GM04503 (cell line): ENCODE measurements around the gene MAGI2.
"Not testable (repeated sequence)": the region's sequence is repeated elsewhere in the genome, so short reads cannot be mapped to it uniquely, and the experiment has no call there.

Source experiments
- DNase-seq: peaks from one replicate; pipeline ENCODE4 v3.0.0-alpha.2; 2012; ENCODE audit warnings: low read depth

The MAGI2 gene

GRCh38 chr7:78543976-78544375 is 909.5 kb downstream of the MAGI2 start:
- no peak for DNase-seq

- no peak for DNase-seq
Observed at GRCh38 chr7:78542981-78543380, 910.5 kb downstream of the MAGI2 start.

GRCh38 chr7:78542541-78542940 is 910.9 kb downstream of the MAGI2 start:
- DNase-seq = no peak

- no peak for DNase-seq
Observed at GRCh38 chr7:78539825-78540224, 913.6 kb downstream of the MAGI2 start.

- no peak for DNase-seq
Observed at GRCh38 chr7:78535655-78536054, 917.8 kb downstream of the MAGI2 start.

- DNase-seq = peak; percentile 21
Observed at GRCh38 chr7:78530351-78530750, 923.1 kb downstream of the MAGI2 start.

GRCh38 chr7:78529392-78529791 is 924.1 kb downstream of the MAGI2 start:
- DNase-seq = no peak

GRCh38 chr7:78528964-78529363 is 924.5 kb downstream of the MAGI2 start:
- DNase-seq = no peak

- no peak for DNase-seq
Observed at GRCh38 chr7:78523930-78524329, 929.5 kb downstream of the MAGI2 start.

GRCh38 chr7:78521961-78522360 is 931.5 kb downstream of the MAGI2 start:
- DNase-seq = no peak

- DNase-seq = no peak
Observed at GRCh38 chr7:78516450-78516849, 937.0 kb downstream of the MAGI2 start.

GRCh38 chr7:78514634-78515033 is 938.8 kb downstream of the MAGI2 start:
- no peak for DNase-seq

GRCh38 chr7:78510580-78511188 is 942.8 kb downstream of the MAGI2 start:
- DNase-seq = no peak

- not testable (repeated sequence) for DNase-seq
Observed at GRCh38 chr7:78503301-78503700, 950.2 kb downstream of the MAGI2 start.

GRCh38 chr7:78501064-78501463 is 952.4 kb downstream of the MAGI2 start:
- no peak for DNase-seq

- DNase-seq = no peak
Observed at GRCh38 chr7:78499971-78500370, 953.5 kb downstream of the MAGI2 start.

GRCh38 chr7:78499283-78499682 is 954.2 kb downstream of the MAGI2 start:
- no peak for DNase-seq

- no peak for DNase-seq
Observed at GRCh38 chr7:78497728-78498427, 955.6 kb downstream of the MAGI2 start.

- DNase-seq = no peak
Observed at GRCh38 chr7:78496096-78496630, 957.3 kb downstream of the MAGI2 start.

- DNase-seq = no peak
Observed at GRCh38 chr7:78493401-78493800, 960.1 kb downstream of the MAGI2 start.

- DNase-seq = no peak
Observed at GRCh38 chr7:78492146-78492545, 961.3 kb downstream of the MAGI2 start.

GRCh38 chr7:78490524-78490923 is 962.9 kb downstream of the MAGI2 start:
- no peak for DNase-seq

- no peak for DNase-seq
Observed at GRCh38 chr7:78489476-78490240, 963.8 kb downstream of the MAGI2 start.
